HTERT RPE-1 (cell line): Measurements from ENCODE around the gene RPTN.

Experiments
- in situ Hi-C: fragments of 300-500 bp; cut with MboI; formaldehyde crosslinking; loops from 4 replicates; pipeline ENCODE4 v1.14.3; 2020; ENCODE audit warnings: low sequenced_read_pairs

The RPTN gene, protein sequence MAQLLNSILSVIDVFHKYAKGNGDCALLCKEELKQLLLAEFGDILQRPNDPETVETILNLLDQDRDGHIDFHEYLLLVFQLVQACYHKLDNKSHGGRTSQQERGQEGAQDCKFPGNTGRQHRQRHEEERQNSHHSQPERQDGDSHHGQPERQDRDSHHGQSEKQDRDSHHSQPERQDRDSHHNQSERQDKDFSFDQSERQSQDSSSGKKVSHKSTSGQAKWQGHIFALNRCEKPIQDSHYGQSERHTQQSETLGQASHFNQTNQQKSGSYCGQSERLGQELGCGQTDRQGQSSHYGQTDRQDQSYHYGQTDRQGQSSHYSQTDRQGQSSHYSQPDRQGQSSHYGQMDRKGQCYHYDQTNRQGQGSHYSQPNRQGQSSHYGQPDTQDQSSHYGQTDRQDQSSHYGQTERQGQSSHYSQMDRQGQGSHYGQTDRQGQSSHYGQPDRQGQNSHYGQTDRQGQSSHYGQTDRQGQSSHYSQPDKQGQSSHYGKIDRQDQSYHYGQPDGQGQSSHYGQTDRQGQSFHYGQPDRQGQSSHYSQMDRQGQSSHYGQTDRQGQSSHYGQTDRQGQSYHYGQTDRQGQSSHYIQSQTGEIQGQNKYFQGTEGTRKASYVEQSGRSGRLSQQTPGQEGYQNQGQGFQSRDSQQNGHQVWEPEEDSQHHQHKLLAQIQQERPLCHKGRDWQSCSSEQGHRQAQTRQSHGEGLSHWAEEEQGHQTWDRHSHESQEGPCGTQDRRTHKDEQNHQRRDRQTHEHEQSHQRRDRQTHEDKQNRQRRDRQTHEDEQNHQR

DNA sequence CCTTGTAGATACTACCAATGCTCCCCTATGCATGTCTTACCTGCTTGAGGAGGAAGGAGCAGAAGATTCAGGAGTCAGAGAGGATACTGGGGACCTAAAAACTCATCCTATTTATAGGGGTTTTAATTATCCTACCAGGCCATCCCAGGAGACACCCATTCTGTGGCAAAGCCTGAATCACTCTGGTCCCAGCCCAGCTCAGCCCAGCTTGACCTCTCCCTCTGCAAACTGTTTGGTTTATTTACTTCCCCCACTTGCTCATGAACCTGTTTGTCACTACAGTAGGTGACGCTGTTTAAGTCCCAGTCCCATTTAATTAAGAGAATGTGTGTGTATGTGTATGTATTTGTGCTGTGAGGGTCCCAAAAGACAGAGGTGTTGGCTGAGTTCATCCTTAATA, at the start of gene RPTN:
RPTN (minus strand) TSS at position 85 of the 400 bp plus-strand sequence. CDS start 1,339 bp downstream, outside the sequence.
- in situ Hi-C loops, result no loop called here

- in situ Hi-C loops, result no loop called here
These were observed 40.0 kb upstream of the RPTN start for GRCh38 chr1:152198982-152199381.

GRCh38 chr1:152197361-152197941, 38.4 kb upstream of the RPTN start:
- in situ Hi-C loops, result no loop called here

DNA sequence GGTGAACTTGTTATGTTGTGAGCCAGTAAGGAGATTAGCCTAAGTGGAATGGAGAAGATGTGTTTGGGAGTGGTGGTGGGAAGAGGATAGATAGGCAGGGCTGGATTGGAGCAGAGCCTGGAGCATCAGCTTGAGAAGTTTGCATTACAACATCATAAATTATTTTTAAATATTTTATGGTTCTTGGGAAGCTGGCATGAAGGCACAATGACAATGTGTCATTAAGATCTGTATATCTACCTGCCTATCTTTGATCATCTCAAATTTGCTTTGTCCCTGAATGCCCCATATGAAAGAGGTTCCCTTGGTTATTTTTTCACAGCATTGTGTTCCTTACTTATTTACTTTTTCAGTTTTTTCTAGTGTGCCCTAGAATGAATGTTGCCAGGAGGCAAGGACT, 32.7 kb upstream of the RPTN start:
- in situ Hi-C loops, result no loop called here

DNA sequence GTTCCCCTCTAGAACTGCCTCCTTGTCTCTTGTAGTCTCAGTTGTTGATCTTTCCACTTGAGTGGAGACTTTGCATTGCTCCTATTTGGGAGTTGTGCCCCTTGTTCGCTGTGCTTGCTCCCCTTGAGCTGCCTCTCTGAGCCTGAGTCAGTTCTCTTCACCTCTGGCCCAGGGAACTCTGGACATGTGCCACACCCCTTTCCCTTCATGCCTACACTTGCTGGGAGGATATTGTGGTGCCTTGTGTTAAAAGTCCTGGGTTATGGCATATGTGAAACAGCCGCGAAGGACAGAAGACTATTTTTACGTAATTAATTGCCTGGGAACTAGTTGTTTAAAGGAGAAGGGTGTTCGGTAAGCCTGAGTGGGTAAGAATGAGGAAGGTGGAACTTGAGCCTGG, 32.2 kb upstream of the RPTN start:
- in situ Hi-C loops, result no loop called here

DNA sequence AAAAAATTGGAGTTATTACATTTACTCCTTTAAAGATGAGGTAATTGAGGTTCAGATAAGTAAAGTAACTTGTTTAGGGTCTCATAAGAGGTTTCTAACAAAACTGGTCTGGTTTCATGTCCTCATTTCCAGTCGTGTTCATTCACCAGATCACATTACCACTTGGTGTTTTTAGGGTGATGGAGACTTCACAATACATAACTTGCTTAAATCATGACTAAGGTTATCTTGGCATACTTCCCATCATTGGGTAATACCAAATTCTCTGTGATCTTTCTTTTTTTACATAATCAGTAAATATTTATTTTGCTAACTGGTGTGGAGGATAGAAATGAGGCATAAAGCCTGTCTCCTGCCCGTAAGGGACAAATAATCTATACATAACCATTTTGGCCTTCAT, 31.6 kb upstream of the RPTN start:
- in situ Hi-C loops, result no loop called here

DNA sequence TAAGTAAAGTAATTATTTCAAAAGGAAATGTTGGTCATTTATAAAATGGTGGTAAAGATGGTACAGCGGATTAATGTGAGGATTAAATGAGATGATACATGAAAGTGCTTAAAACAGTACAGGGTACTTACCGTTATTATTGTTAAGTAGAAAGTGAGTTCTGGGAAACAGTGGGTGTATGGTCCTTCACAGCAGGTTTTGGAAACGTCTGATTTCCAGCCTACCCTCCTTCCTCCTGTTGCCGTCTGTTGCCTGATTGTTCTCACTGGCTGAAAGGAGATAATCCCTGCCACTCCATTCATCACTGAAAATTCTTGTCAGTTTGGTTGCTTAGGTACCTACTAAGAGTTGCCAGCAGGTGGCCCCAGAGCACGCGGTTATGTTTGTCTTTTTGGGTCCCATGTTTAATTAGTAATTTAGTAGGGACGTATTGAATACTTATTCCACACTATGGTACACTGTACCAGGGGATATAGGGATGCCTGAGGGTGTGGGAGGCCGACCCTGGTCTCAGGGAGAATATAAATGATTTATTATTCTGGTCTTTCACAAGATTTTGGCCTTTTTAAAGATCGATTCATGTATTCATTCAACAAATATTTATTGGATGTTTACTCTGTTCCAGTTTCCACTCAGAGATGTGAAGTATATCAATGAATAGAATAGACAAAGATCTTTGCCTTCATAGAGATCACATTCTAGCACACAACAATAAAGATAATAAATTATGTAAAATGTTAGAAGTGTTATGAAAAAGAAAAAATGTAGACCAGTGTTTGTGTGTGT, 30.8 kb upstream of the RPTN start:
- in situ Hi-C loops, result no loop called here

GRCh38 chr1:152188673-152189591, 29.9 kb upstream of the RPTN start:
- in situ Hi-C loops, result no loop called here

- in situ Hi-C loops, result no loop called here
These were observed 27.7 kb upstream of the RPTN start for GRCh38 chr1:152186556-152187285.

DNA sequence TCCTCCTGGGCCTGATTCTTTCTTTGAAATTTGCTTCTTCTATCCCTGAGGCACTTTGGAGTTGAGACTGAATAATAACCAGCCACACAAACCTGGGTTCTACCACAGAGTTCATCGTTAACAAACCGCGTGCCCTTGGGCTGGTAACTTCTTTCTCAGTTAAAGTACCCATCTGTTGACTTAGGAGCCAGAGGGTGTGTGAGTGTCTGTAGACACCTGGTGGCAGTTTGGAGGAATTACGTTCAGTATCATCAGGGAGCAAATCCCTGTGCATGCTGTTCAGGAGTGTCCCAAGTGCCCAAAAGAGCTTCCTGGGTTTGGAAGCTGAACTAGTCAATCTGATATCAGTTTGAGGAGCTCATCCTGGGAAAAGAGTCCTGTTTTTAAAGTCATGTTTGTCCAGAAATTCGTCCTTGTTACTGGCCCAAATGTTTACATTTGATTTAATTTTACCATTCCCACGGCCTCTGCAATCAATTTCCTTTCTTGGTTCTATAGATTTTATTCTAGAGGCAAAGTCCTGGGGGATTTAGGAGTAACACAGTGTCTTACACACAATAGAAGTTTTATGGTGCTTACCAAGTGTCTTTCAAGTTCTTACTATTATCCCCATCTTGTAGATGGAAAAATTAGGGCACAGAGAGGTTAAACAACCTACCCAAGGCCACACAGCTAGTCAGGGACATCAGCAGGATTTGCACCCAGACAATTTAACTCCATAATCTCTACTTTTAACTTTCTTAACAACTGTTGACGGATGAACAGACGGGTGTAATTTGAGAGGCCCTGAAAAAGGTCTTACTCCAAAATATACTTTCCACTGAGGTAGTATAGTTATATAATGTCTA, 26.7 kb upstream of the RPTN start:
- in situ Hi-C loops, result no loop called here

DNA sequence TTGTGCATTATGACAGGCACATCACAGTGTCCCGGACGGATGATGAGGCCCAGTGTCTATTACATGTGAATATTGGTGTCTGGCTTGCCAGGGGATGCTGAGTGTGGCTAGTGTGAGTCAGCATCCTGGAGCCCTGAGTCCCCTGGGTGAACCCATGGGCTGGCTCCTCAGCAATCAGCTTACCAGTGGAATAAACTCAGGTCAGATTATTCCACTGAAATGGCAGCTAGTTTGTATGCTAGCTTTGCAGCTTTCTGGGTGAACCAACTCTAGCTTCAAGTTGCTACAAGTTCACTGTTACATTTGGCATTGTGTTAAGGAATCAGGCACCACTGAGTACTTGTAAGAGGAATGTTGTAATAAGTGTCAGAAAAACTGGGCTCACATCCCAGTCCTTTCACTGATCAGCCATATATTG, 23.9 kb upstream of the RPTN start:
- in situ Hi-C loops, result no loop called here

DNA sequence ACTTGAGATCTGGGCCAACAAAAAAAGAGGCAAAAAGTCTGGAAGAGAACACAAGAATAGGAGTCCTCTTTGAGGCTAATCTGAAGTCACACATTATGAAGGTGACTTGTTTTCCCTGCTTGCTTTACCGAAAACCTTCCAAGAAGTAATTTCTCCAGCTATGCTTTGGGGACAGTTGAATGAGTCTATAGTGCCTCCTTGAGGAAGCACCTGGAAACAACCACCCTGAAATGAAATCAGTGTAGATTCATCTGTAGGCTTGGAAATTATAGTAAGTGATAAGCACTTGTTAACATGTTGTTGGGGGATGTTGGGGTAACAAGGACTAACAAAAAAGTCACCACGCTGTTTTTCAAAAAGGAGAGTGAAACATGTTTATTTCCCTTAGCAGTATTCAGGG, 23.4 kb upstream of the RPTN start:
- in situ Hi-C loops, result no loop called here

GRCh38 chr1:152179566-152179965, 20.5 kb upstream of the RPTN start:
- in situ Hi-C loops, result no loop called here

DNA sequence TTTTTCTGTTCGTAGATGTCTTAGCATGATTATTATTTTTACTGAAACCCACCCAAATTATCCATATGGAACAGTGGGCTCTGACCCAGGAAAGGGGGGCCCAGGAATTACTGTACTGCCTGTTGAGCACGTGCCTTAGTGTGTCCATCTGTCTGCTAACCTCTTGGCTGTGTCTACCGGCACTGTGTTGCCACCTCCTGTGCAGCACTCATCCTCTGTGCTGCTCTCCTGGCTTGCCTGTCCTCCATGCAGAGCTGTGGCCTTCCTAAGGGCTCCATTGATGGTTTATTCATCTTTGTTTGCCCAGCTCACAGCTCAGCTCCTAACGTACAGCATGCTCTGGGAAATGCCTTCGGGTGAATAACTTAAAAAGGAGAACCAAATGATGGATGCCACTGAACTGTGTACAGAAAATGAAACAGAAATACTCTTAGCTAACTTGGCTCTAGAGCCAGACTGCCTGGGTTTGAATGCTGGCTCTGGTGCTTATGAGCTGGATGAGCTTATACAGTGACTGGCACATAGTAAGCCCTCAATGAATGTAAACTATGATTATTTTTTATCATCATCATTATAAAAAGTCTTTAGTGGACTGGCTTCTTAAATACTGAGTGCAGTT, 11.4 kb upstream of the RPTN start:
- in situ Hi-C loops, result no loop called here

DNA sequence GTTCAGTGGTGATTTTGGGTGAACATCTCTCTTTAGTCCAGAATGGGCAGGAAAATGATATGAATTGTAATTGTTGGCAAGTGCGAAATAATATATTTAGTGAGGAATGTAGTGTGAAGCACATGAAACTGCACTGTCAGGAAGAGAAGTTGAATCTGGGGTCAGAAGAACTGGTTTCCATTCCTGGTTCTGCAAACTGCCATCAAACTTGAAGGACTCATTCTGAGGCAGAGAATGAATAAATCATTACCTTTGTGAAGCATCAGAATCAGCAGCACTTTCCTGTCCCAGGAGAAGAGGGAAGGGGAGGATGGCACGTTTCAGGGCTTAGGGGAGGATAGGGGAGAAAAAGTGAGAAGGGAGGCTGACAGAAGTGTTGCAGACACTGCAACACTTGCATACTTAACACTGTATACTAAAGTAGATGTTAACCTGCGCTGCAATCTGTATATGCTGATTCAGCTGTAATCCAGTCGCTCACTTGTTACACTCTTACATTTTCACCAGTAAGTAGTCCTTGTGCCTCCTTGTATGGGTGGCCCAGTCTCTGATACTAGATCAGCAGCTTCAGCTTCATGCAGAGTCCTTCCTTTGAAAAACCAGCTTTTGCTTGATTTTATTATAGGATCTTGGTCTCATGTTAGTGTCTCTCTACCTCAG, 10.5 kb upstream of the RPTN start:
- in situ Hi-C loops, result no loop called here

GRCh38 chr1:152168535-152168868, 9.5 kb upstream of the RPTN start:
- in situ Hi-C loops, result no loop called here

GRCh38 chr1:152167835-152168534, 9.0 kb upstream of the RPTN start:
- in situ Hi-C loops, result no loop called here
